ENCODE data around the gene PARVB.

GRCh38 chr22:44219101-44219870 is 195.2 kb downstream of the PARVB start:
- TF ChIP-seq ESRRA (IDR thresholded peaks at IDR 0.05; ENCODE audit: low read length) (no peak), EZH2 (IDR thresholded peaks at IDR 0.05; ENCODE audit: borderline replicate concordance, control insufficient read depth, low read depth, low read length) (no peak), TARDBP (IDR thresholded peaks at IDR 0.05; ENCODE audit: borderline replicate concordance) (no peak), IRF5 (IDR thresholded peaks at IDR 0.05; ENCODE audit: borderline replicate concordance) (no peak), KDM1A (IDR thresholded peaks at IDR 0.05; ENCODE audit: borderline replicate concordance) (no peak), SRF (IDR thresholded peaks at IDR 0.05; ENCODE audit: low read depth in 2 of 2, low read length in 2 of 2) (no peak), SREBF2 (IDR thresholded peaks at IDR 0.05; ENCODE audit: low read length) (no peak), POLR2A (IDR thresholded peaks at IDR 0.05; ENCODE audit: low read depth, low read length) (no peak), EP300 (IDR thresholded peaks at IDR 0.05; ENCODE audit: borderline replicate concordance in 1 of 2, control insufficient read depth in 1 of 2, low read depth in 2 of 2, low read length in 2 of 2) (no peak), NFIC (IDR thresholded peaks at IDR 0.05; ENCODE audit: low read depth, low read length) (no peak), NBN (IDR thresholded peaks at IDR 0.05) (no peak), MYC (IDR thresholded peaks at IDR 0.05; ENCODE audit: insufficient read depth, insufficient read length, insufficient replicate concordance, low read length, severe bottlenecking) (no peak)
- TF ChIP-seq, protein P1, sequence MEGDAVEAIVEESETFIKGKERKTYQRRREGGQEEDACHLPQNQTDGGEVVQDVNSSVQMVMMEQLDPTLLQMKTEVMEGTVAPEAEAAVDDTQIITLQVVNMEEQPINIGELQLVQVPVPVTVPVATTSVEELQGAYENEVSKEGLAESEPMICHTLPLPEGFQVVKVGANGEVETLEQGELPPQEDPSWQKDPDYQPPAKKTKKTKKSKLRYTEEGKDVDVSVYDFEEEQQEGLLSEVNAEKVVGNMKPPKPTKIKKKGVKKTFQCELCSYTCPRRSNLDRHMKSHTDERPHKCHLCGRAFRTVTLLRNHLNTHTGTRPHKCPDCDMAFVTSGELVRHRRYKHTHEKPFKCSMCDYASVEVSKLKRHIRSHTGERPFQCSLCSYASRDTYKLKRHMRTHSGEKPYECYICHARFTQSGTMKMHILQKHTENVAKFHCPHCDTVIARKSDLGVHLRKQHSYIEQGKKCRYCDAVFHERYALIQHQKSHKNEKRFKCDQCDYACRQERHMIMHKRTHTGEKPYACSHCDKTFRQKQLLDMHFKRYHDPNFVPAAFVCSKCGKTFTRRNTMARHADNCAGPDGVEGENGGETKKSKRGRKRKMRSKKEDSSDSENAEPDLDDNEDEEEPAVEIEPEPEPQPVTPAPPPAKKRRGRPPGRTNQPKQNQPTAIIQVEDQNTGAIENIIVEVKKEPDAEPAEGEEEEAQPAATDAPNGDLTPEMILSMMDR (IDR thresholded peaks at IDR 0.05 in 2 of 3, conservative IDR thresholded peaks at IDR 0.05 in 1 of 3; ENCODE audit: control insufficient read depth in 2 of 3, extremely low read depth in 1 of 3, insufficient read depth in 1 of 3, low read depth in 3 of 3, low read length in 3 of 3) = no peak
- TF ChIP-seq, protein P2, sequence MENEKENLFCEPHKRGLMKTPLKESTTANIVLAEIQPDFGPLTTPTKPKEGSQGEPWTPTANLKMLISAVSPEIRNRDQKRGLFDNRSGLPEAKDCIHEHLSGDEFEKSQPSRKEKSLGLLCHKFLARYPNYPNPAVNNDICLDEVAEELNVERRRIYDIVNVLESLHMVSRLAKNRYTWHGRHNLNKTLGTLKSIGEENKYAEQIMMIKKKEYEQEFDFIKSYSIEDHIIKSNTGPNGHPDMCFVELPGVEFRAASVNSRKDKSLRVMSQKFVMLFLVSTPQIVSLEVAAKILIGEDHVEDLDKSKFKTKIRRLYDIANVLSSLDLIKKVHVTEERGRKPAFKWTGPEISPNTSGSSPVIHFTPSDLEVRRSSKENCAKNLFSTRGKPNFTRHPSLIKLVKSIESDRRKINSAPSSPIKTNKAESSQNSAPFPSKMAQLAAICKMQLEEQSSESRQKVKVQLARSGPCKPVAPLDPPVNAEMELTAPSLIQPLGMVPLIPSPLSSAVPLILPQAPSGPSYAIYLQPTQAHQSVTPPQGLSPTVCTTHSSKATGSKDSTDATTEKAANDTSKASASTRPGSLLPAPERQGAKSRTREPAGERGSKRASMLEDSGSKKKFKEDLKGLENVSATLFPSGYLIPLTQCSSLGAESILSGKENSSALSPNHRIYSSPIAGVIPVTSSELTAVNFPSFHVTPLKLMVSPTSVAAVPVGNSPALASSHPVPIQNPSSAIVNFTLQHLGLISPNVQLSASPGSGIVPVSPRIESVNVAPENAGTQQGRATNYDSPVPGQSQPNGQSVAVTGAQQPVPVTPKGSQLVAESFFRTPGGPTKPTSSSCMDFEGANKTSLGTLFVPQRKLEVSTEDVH (IDR thresholded peaks at IDR 0.05; ENCODE audit: low read depth, partially characterized antibody) = no peak

Data from GM12878 (cell line).